Uterus (tissue), 4 donors: ENCODE measurements around the gene CCDC179. TPM values are rescaled to one million over a fixed set of nuclear protein-coding genes. Genes with fewer than 3 reads are reported as not detected.

Experiments
- DNase-seq, 2 donors: peaks; one replicate each; pipeline ENCODE4 v3.0.0-alpha.2; 2019 to 2020
- H3K27ac ChIP-seq, 2 donors: fragments of 200-600 bp; sonication (generic); 1 replicate in 1 of 2; 2 replicates in 1 of 2; pipeline ENCODE4 v1.5.1; 2016 to 2018
- H3K27me3 ChIP-seq, 2 donors: fragments of 200-600 bp; sonication (generic); one replicate each; pipeline ENCODE4 v1.5.1; 2018 to 2019; ENCODE audit warnings: control low read depth in 1 of 2
- H3K36me3 ChIP-seq, 2 donors: fragments of 200-600 bp; sonication (generic); one replicate each; pipeline ENCODE4 v1.5.1; 2019; ENCODE audit warnings: control low read depth in 1 of 2
- H3K4me1 ChIP-seq, 2 donors: fragments of 200-600 bp; sonication (generic); one replicate each; pipeline ENCODE4 v1.5.1; 2018 to 2019; ENCODE audit warnings: control low read depth in 1 of 2
- H3K4me3 ChIP-seq, 2 donors: fragments of 200-600 bp; sonication (generic); 1 replicate in 1 of 2; 2 replicates in 1 of 2; pipeline ENCODE4 v1.5.1; 2018 to 2019; ENCODE audit warnings: mild to moderate bottlenecking in 1 of 2
- H3K9me3 ChIP-seq, 2 donors: fragments of 200-600 bp; sonication (generic); one replicate each; pipeline ENCODE4 v1.5.1; 2019; ENCODE audit warnings: control low read depth in 1 of 2
- POLR2A ChIP-seq, 2 donors: fragments of 450-650 bp; IDR thresholded peaks; one replicate each; pipeline ENCODE4 v1.6.1; 2016; ENCODE audit warnings: antibody characterized with exemption in 2 of 2, mild to moderate bottlenecking in 1 of 2, moderate library complexity in 1 of 2
- intact Hi-C: fragments of 100-400 bp; cut with DNase I; formaldehyde crosslinking; loops from one replicate; pipeline ENCODE4 v1.15.1; 2023; ENCODE audit warnings: low total_unique reads
- total RNA-seq, 4 donors: library from RNA; depleted of rRNA in 3 of 4; stranded (reverse); fragments of >200 nt in 3 of 4; gene quantifications; one replicate each; pipeline versions ENCODE4 v1.1.0 to v1.2.4, GENCODE V29; 2014 to 2023
- TF ChIP-seq, protein P1 (sequence below), 4 experiments: fragments of 200-600 bp in 2 of 4; fragments of 450-650 bp in 2 of 4; sonication (generic) in 2 of 4; IDR thresholded peaks; one replicate each; pipeline ENCODE4 v1.5.1; 2016 to 2019; ENCODE audit warnings: antibody characterized with exemption in 4 of 4, mild to moderate bottlenecking in 2 of 4, moderate library complexity in 1 of 4
- donor health status: DM: yes; HTN: yes; CAD: no.

CCDC179 gene
- total RNA-seq: not detected

DNA sequence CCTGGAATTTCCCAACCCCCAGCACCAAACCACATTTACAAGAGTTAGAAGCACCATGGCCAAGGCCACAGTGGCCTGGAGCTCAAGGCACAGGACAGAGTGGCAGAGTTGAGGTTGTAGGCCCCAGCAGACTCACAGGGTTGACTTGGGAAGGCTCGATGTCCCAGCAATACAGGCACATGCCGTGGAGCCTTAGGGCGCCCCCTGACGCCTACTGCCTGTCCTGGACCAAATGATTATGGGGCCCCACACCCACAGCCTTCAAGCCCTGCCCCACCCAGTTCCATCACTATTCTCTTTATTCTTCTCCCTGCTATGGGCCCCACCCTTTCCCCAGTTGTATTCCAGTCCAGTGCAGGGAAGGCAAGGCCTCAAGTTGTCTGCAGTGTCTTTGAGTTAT lies at the start of gene CCDC179:
CCDC179 (minus strand) TSS at position 234 of the 400 bp plus-strand sequence; CDS start at position 181, 53 bp downstream.
- Histone ChIP-seq H3K27ac (no peak within 1 kb of the TSS), H3K27me3 (no peaks in the 10 kb centered on the region), H3K36me3 (no peaks in the 10 kb centered on the region), H3K4me1 (no peaks in the 10 kb centered on the region), H3K9me3 (no peaks in the 10 kb centered on the region), H3K4me3 (no peak within 1 kb of the TSS)
- intact Hi-C loops: no loop called here
- TF ChIP-seq POLR2A (IDR thresholded peaks at IDR 0.05): no peak
- TF ChIP-seq, protein P1, sequence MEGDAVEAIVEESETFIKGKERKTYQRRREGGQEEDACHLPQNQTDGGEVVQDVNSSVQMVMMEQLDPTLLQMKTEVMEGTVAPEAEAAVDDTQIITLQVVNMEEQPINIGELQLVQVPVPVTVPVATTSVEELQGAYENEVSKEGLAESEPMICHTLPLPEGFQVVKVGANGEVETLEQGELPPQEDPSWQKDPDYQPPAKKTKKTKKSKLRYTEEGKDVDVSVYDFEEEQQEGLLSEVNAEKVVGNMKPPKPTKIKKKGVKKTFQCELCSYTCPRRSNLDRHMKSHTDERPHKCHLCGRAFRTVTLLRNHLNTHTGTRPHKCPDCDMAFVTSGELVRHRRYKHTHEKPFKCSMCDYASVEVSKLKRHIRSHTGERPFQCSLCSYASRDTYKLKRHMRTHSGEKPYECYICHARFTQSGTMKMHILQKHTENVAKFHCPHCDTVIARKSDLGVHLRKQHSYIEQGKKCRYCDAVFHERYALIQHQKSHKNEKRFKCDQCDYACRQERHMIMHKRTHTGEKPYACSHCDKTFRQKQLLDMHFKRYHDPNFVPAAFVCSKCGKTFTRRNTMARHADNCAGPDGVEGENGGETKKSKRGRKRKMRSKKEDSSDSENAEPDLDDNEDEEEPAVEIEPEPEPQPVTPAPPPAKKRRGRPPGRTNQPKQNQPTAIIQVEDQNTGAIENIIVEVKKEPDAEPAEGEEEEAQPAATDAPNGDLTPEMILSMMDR (IDR thresholded peaks at IDR 0.05): no peak
- DNase-seq: no peak

DNA sequence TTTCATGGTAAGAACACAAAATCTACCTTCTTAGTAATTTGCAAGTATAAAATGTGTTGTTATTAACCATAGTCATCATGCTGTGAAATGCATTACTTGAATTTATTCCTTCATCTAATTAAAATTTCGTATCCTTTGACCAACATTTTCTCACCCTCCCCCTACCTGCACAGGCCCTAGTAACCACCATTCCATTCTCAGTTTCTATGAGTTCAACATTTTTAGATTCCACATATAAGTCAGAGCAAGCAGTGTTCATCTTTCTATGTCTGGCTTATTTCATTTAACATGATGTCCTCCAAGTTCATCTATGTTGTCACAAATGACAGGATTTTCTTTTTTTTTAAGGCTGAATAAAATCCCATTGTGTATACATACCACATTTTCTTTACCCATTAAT lies 43.5 kb upstream of the CCDC179 start:
- no peaks in the 10 kb centered on the region for H3K9me3 ChIP-seq
- no peaks in the 10 kb centered on the region for H3K36me3 ChIP-seq
- H3K27me3 ChIP-seq: no peaks in the 10 kb centered on the region
- intact Hi-C loops: no loop called here
- H3K4me3 ChIP-seq: no peak overlapping the region
- no peak overlapping the region for H3K27ac ChIP-seq
- TF ChIP-seq, protein P1 (IDR thresholded peaks at IDR 0.05): no peak
- TF ChIP-seq POLR2A (IDR thresholded peaks at IDR 0.05): no peak
- no peaks in the 10 kb centered on the region for H3K4me1 ChIP-seq
- DNase-seq: no peak

DNA sequence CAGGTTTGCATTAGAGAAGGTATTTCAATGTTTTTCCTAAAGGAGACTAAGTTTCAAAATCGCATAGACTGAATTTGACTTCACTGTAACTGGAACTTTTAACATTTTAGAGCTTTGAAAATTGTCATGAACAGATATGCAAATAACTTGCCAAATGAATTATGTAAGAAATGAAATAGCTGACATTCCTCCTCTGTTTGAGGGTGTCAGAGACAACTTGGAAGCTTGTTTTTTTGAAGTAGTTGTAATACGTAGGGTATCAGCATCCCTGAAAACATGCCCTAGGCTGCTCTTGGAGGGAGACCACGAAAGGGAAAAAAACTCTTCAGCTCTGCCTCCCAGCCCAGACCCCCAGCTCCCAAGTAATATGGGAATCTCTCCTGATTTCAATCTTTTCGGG lies 41.3 kb upstream of the CCDC179 start:
- Histone ChIP-seq H3K9me3 (no peaks in the 10 kb centered on the region), H3K4me1 (no peaks in the 10 kb centered on the region), H3K36me3 (no peaks in the 10 kb centered on the region), H3K4me3 (no peak overlapping the region), H3K27ac (no peak overlapping the region), H3K27me3 (no peaks in the 10 kb centered on the region)
- intact Hi-C loops: no loop called here
- no peak for DNase-seq
- TF ChIP-seq POLR2A (IDR thresholded peaks at IDR 0.05): no peak
- TF ChIP-seq, protein P1 (IDR thresholded peaks at IDR 0.05): no peak

DNA sequence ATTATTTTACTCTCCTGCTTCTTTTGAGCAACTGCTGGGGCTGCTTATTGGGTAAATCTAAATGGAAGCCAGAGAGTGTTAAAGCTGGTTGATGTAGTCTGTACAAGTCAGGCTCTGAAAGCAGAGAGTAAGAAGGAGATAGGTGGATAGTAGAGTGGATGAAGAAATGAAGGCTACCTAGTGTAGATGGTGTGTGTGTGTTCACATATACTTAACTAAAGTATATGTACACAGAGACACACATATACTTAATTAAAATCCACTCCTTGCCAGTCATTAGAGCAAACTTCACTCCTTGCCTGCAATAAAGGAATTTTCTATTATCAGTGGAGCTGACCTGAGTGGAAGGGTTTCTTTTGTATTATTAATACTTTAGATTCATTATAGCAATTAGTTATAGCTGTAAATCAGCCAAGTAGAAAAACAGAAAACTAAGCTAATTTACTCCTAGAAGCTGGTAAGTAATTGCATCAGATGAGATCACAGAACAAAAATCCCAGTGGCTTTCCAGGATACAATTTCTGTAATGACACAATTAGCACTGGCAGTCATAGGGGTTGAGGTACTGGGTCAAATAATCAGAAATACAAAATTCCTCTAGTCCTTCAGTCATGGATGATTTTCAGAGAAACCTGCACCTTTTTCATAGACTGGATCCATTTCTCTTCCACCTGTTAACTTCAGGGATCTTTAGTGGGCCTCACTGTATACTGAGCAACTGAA lies 40.7 kb upstream of the CCDC179 start:
- Histone ChIP-seq H3K4me1 (no peaks in the 10 kb centered on the region), H3K27me3 (no peaks in the 10 kb centered on the region), H3K4me3 (no peak overlapping the region), H3K36me3 (no peaks in the 10 kb centered on the region), H3K9me3 (no peaks in the 10 kb centered on the region), H3K27ac (no peak overlapping the region)
- DNase-seq: no peak
- intact Hi-C loops: no loop called here
- TF ChIP-seq, protein P1 (IDR thresholded peaks at IDR 0.05): no peak
- TF ChIP-seq POLR2A (IDR thresholded peaks at IDR 0.05): no peak

DNA sequence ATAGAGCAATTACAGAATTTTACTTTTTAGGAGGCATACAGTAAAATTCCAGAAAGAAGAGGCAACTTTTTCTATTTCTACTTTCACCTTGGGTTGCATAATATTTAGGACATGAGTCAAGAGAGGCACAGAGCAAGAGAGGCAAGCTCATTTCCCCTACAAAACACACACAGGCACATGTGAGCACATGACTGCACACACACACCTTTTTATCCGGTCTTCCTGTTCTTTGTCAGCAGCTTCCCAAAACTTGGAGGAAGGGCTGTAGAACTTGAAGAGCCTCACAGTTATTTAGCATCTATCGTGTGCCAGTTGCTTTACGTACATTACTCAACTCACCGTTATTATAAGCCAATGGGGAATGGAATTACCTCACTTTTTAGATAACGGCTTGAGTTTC lies 37.8 kb upstream of the CCDC179 start:
- H3K4me1 ChIP-seq: no peaks in the 10 kb centered on the region
- H3K4me3 ChIP-seq: no peak overlapping the region
- no peak overlapping the region for H3K27ac ChIP-seq
- H3K9me3 ChIP-seq: no peaks in the 10 kb centered on the region
- H3K36me3 ChIP-seq: no peaks in the 10 kb centered on the region
- intact Hi-C loops: no loop called here
- TF ChIP-seq, protein P1 (IDR thresholded peaks at IDR 0.05): no peak
- no peak for TF ChIP-seq POLR2A (IDR thresholded peaks at IDR 0.05)
- no peak for DNase-seq
- H3K27me3 ChIP-seq: no peaks in the 10 kb centered on the region
